A549 (cell line): ENCODE results near the gene SPRR1A. TPM values are rescaled to one million over a fixed set of nuclear protein-coding genes. Genes with fewer than 3 reads are reported as not detected.

Source experiments
- ATAC-seq, 2 experiments: fragments of 200-7000 bp in 1 of 2; fragments of >200 bp in 1 of 2; cut with Nextera tagmentation in 1 of 2; cut with Tn5 transposase in 1 of 2; 3 replicates each; pipeline versions ENCODE4 v1.8.0 to v1.9.1; 2018 to 2020; ENCODE audit warnings: mild to moderate bottlenecking in 1 of 2, moderate library complexity in 1 of 2
- CTCF ChIA-PET: fragments of 300-600 bp; sonication (Branson Sonifier 250); formaldehyde crosslinking; extraction: SDS; loops from one replicate; lab custom pipeline; 2021; ENCODE audit warnings: antibody characterized with exemption, inconsistent platforms; lab: Yijun Ruan, JAX
- POLR2A ChIA-PET: fragments of 350-600 bp; formaldehyde crosslinking; extraction: SDS; loops from one replicate; lab custom pipeline; 2021; ENCODE audit warnings: antibody characterized with exemption, inconsistent platforms; lab: Yijun Ruan, JAX
- DNase-seq, 2 experiments: peaks; one replicate each; pipeline versions ENCODE4 v3.0.0 to v3.0.0-alpha.2; 2011 to 2016; ENCODE audit warnings: low read depth in 1 of 2, low spot score in 1 of 2
- FAIRE-seq: peaks from 2 replicates; lab custom pipeline; 2011; peaks lifted over from hg19 to GRCh38; lab: Jason Lieb, UNC
- H3K27ac ChIP-seq, 2 experiments: fragments of >200 bp; sonication (Bioruptor Twin); formaldehyde crosslinking; 3 replicates each; pipeline ENCODE4 v1.5.1; 2016 to 2017
- H3K4me1 ChIP-seq: fragments of >200 bp; sonication (Bioruptor Twin); formaldehyde crosslinking; 3 replicates; pipeline ENCODE4 v1.6.1; 2016
- H3K4me2 ChIP-seq: fragments of >200 bp; sonication (Bioruptor Twin); formaldehyde crosslinking; 3 replicates; pipeline ENCODE4 v1.6.1; 2016
- H3K4me3 ChIP-seq: fragments of >200 bp; sonication (Bioruptor Twin); formaldehyde crosslinking; 3 replicates; pipeline ENCODE4 v1.5.1; 2016
- H3K9me3 ChIP-seq: fragments of >200 bp; sonication (Bioruptor Twin); formaldehyde crosslinking; 3 replicates; pipeline ENCODE4 v1.6.1; 2016
- BHLHE40 ChIP-seq: IDR thresholded peaks from 2 replicates; pipeline ENCODE4 v1.6.1; 2012; ENCODE audit warnings: low read depth, low read length, inconsistent platforms
- CHD4 ChIP-seq: fragments of 200-600 bp; sonication (generic); IDR thresholded peaks from 2 replicates; pipeline ENCODE4 v1.6.1; 2016; ENCODE audit warnings: antibody characterized with exemption, mild to moderate bottlenecking, borderline replicate concordance
- EHMT2 ChIP-seq: fragments of 200-600 bp; sonication (generic); IDR thresholded peaks from 2 replicates; pipeline ENCODE4 v1.6.1; 2016; ENCODE audit warnings: antibody characterized with exemption, low read depth, mild to moderate bottlenecking, moderate library complexity
- FOSB ChIP-seq: fragments of 250-450 bp; sonication (Bioruptor Pico); IDR thresholded peaks from 2 replicates; pipeline ENCODE4 v1.5.0; 2020; ENCODE audit warnings: mild to moderate bottlenecking, moderate library complexity
- FOSL2 ChIP-seq, 2 experiments: fragments of 450-650 bp in 1 of 2; fragments of >200 bp in 1 of 2; sonication (Bioruptor Twin) in 1 of 2; formaldehyde crosslinking; IDR thresholded peaks; 2 replicates each; pipeline versions ENCODE4 v1.5.0 to v1.6.1; 2016 to 2020; ENCODE audit warnings: mild to moderate bottlenecking in 1 of 2, moderate library complexity in 1 of 2
- HDAC2 ChIP-seq: fragments of 200-600 bp; sonication (generic); IDR thresholded peaks from 2 replicates; pipeline ENCODE4 v1.6.1; 2016
- HOXB13 ChIP-seq: fragments of 250-450 bp; sonication (Bioruptor Pico); IDR thresholded peaks from 2 replicates; pipeline ENCODE4 v1.5.0; 2020; ENCODE audit warnings: low read depth, mild to moderate bottlenecking, moderate library complexity
- HOXB5 ChIP-seq: fragments of 250-450 bp; sonication (Bioruptor Pico); IDR thresholded peaks from 2 replicates; pipeline ENCODE4 v1.5.0; 2020; ENCODE audit warnings: mild to moderate bottlenecking, moderate library complexity
- JUN ChIP-seq, 2 experiments: fragments of >200 bp; sonication (Bioruptor Twin); formaldehyde crosslinking; IDR thresholded peaks; 2 replicates in 1 of 2; 3 replicates in 1 of 2; pipeline ENCODE4 v1.6.1; 2016 to 2017
- JUNB ChIP-seq: fragments of >200 bp; sonication (Bioruptor Twin); formaldehyde crosslinking; IDR thresholded peaks from 2 replicates; pipeline ENCODE4 v1.6.1; 2016
- NFE2L2 ChIP-seq: fragments of 150-350 bp; conservative IDR thresholded peaks from 2 replicates; pipeline ENCODE4 v1.6.1; 2014; ENCODE audit warnings: low read length
- NR3C1 ChIP-seq: fragments of >200 bp; sonication (Bioruptor Twin); formaldehyde crosslinking; IDR thresholded peaks from 3 replicates; pipeline ENCODE4 v1.6.1; 2017
- RARB ChIP-seq: fragments of 250-450 bp; sonication (Bioruptor Pico); IDR thresholded peaks from 2 replicates; pipeline ENCODE4 v1.8.0; 2021; ENCODE audit warnings: mild to moderate bottlenecking, moderate library complexity
- RNF2 ChIP-seq: fragments of 200-600 bp; sonication (generic); IDR thresholded peaks from 2 replicates; pipeline ENCODE4 v1.6.1; 2016; ENCODE audit warnings: low read depth, mild to moderate bottlenecking, antibody characterized with exemption, moderate library complexity, borderline replicate concordance
- SREBF2 ChIP-seq: fragments of 450-650 bp; IDR thresholded peaks from 2 replicates; pipeline ENCODE4 v1.6.1; 2014; ENCODE audit warnings: mild to moderate bottlenecking, moderate library complexity
- TFCP2L1 ChIP-seq: fragments of 250-450 bp; sonication (Bioruptor Pico); IDR thresholded peaks from 2 replicates; pipeline ENCODE4 v1.5.0; 2021; ENCODE audit warnings: mild to moderate bottlenecking
- TP53 ChIP-seq: fragments of 250-450 bp; sonication (Bioruptor Pico); IDR thresholded peaks from 2 replicates; pipeline ENCODE4 v1.5.0; 2021; ENCODE audit warnings: mild to moderate bottlenecking, moderate library complexity
- ZSCAN20 ChIP-seq: fragments of 250-450 bp; sonication (Bioruptor Pico); IDR thresholded peaks from 2 replicates; pipeline ENCODE4 v1.8.0; 2022; ENCODE audit warnings: mild to moderate bottlenecking, moderate library complexity
- WGBS: methylation state at CpG from one replicate; pipeline ENCODE4 v1.1.6; 2017; ENCODE audit errors: missing lambda C conversion rate; 5-methylcytosine and 5-hydroxymethylcytosine counted together
- polyA plus RNA-seq, 4 experiments: library from polyadenylated mRNA; depleted of rRNA in 3 of 4; stranded (reverse); fragments of >200 nt; fragmentation: RNase III in 1 of 4; extraction: RNeasy Plus Mini Kit Qiagen cat#74134 plus additional on column Dnase treatment in 1 of 4; gene quantifications; 2 replicates in 3 of 4; 3 replicates in 1 of 4; pipeline ENCODE4 v1.2.3, GENCODE V29; 2011 to 2017
- TF ChIP-seq, protein P1 (sequence below): IDR thresholded peaks from 2 replicates; pipeline ENCODE4 v1.6.1; 2012; ENCODE audit warnings: low read depth, borderline replicate concordance
- TF ChIP-seq, protein P2 (sequence below): fragments of 450-650 bp; IDR thresholded peaks from 2 replicates; pipeline ENCODE4 v1.6.1; 2014; ENCODE audit warnings: antibody characterized with exemption
- TF ChIP-seq, protein P3 (sequence below): IDR thresholded peaks from 2 replicates; pipeline ENCODE4 v1.6.1; 2012
- TF ChIP-seq, protein P4 (sequence below): fragments of 150-350 bp; IDR thresholded peaks from 2 replicates; pipeline ENCODE4 v1.6.1; 2014; ENCODE audit warnings: low read depth, mild to moderate bottlenecking, low read length
- TF ChIP-seq, protein P5 (sequence below): fragments of 200-600 bp; sonication (generic); IDR thresholded peaks from 2 replicates; pipeline ENCODE4 v1.6.1; 2016; ENCODE audit warnings: antibody characterized with exemption, mild to moderate bottlenecking, moderate library complexity

Gene SPRR1A
- polyA plus RNA-seq, 2 of the 4 experiments (the other 2 are of a cell fraction) = not detected

DNA sequence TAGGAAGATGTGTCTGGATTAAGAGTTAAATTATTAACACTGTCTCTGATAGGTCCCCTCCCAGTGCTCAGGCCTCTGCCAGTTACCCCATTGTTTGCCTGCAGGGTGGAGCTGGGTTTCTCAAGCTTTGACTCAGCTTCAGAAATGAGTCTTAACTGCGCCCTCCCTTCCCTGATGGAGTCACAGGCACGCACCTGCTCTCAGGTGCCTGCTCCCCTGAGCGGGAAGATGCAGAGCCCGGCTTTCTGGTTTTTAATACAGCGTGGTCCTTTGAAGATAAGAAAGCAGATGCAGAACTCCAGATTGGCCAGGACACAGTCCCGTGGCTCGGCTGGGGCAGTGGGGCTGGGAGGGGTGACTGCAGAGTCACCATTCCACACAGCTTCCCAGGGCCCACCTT lies 16.7 kb upstream of the SPRR1A start (continued):
- TF ChIP-seq, protein P1, sequence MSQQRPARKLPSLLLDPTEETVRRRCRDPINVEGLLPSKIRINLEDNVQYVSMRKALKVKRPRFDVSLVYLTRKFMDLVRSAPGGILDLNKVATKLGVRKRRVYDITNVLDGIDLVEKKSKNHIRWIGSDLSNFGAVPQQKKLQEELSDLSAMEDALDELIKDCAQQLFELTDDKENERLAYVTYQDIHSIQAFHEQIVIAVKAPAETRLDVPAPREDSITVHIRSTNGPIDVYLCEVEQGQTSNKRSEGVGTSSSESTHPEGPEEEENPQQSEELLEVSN = no peak
- no peak for TF ChIP-seq CHD4

DNA sequence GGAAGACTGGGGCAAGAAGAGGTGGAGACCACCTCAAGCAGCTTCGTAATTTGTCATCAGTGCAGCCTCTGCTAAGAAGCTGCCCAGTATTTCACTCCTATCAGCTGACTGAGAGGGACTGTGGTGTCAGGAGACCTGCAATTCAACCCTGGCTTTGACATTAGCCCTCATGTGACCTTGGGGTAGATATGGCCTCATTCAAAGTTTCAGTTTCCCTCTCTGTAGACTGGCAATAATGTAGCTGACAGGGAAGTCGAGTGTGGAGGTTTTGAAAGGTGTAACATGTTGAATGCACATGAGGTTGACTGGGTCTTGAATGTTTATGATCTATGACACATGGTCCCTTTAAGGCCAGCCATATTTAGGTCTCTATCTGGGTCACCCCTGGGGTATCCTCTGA lies 15.6 kb upstream of the SPRR1A start:
- ATAC-seq = no peak
- 0% methylated on average over 2 of the region's 2 CpGs for WGBS

DNA sequence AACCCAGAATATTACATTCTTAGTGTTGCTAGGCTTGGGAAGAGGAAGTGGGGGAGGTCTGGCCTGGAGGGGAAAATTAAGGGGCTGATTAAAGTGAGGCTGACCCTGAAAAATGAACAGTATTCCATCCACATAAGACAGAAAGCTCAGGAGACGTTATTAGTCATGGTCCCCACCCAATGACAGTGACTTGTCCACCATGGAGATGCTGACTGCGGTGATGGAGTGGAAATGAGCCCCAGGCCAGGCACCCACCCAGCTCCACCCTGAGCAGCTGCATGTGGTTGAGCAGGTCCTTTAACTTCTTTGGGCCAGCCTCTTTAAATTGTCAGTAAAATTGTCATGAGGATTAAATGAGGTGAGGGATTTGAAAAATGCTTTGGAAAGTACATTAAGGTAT lies 14.8 kb upstream of the SPRR1A start:
- no peak overlapping the region for H3K4me2 ChIP-seq
- no peak for FAIRE-seq
- H3K4me3 ChIP-seq = no peak overlapping the region
- POLR2A ChIA-PET = no interaction called here
- H3K27ac ChIP-seq = no peak overlapping the region
- ATAC-seq = no peak
- no peaks in the 10 kb centered on the region for H3K9me3 ChIP-seq
- TF ChIP-seq, protein P2, sequence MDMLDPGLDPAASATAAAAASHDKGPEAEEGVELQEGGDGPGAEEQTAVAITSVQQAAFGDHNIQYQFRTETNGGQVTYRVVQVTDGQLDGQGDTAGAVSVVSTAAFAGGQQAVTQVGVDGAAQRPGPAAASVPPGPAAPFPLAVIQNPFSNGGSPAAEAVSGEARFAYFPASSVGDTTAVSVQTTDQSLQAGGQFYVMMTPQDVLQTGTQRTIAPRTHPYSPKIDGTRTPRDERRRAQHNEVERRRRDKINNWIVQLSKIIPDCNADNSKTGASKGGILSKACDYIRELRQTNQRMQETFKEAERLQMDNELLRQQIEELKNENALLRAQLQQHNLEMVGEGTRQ = no peak
- TF ChIP-seq FOSB (no peak), ZSCAN20 (CRISPR knock-in tag) (no peak), FOSL2 (IDR thresholded peaks at IDR 0.05) (no peak), FOSL2 (CRISPR knock-in tag; IDR thresholded peaks at IDR 0.05) (no peak), CHD4 (no peak), BHLHE40 (no peak), HDAC2 (no peak)
- TF ChIP-seq, protein P3, sequence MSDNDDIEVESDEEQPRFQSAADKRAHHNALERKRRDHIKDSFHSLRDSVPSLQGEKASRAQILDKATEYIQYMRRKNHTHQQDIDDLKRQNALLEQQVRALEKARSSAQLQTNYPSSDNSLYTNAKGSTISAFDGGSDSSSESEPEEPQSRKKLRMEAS = no peak
- CTCF ChIA-PET = interaction anchor here (0.9 kb wide), 1 partner anchor 43 kb away, joined by 3 read pairs; no protein-coding TSS in a partner anchor
- no peaks in the 10 kb centered on the region for H3K4me1 ChIP-seq
- 0% methylated on average over 2 of the region's 2 CpGs for WGBS
- no peak for DNase-seq

More for the DNA sequence above, 15.6 kb upstream of the SPRR1A start:
- CTCF ChIA-PET = interaction anchor here (0.8 kb wide), 1 partner anchor 254 kb away, joined by 3 read pairs; no protein-coding TSS in a partner anchor
- Histone ChIP-seq H3K9me3 (no peaks in the 10 kb centered on the region), H3K4me2 (no peak overlapping the region), H3K4me3 (no peak overlapping the region), H3K27ac (no peak overlapping the region), H3K4me1 (no peaks in the 10 kb centered on the region)
- POLR2A ChIA-PET = no interaction called here
- TF ChIP-seq HDAC2 (no peak), NR3C1 (no peak), TP53 (CRISPR knock-in tag) (no peak), HOXB13 (CRISPR knock-in tag) (no peak), JUN (IDR thresholded peaks at IDR 0.05) (no peak), RARB (CRISPR knock-in tag) (no peak)
- TF ChIP-seq, protein P2 = no peak
- TF ChIP-seq, protein P4, sequence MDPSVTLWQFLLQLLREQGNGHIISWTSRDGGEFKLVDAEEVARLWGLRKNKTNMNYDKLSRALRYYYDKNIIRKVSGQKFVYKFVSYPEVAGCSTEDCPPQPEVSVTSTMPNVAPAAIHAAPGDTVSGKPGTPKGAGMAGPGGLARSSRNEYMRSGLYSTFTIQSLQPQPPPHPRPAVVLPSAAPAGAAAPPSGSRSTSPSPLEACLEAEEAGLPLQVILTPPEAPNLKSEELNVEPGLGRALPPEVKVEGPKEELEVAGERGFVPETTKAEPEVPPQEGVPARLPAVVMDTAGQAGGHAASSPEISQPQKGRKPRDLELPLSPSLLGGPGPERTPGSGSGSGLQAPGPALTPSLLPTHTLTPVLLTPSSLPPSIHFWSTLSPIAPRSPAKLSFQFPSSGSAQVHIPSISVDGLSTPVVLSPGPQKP = no peak
- DNase-seq (no peak), FAIRE-seq (no peak)

DNA sequence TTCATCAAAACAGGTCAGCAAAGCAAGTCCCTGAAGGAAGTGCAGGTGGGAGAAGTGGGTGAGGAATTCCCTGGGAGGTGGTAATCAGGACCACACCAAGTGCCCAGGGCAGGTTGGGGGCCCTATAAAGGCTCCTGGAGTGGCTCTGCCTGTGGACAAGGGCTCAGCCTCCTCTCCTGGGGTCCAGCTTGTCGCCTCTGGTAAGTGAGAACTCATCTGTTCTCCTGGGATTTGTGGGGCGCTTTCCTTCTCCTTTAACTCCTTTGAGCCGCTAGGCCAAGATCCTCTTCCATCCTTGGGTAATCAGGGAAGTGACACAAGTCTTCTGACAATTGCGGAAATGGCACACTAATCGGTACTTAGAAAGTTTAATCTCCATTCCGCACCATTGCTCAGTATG lies 13.4 kb upstream of the SPRR1A start, which contains the start of gene SPRR4:
Gene SPRR4 (plus strand): TSS at position 154 of the 400 bp plus-strand sequence. CDS start 1,243 bp downstream, outside the sequence.
- DNase-seq = no peak
- ATAC-seq = no peak
- Histone ChIP-seq H3K27ac (no peak within 1 kb of the TSS), H3K4me3 (no peak within 1 kb of the TSS), H3K4me1 (no peaks in the 10 kb centered on the region), H3K9me3 (no peaks in the 10 kb centered on the region), H3K4me2 (no peak within 1 kb of the TSS)
- FAIRE-seq = no peak
- WGBS = 49% methylated on average over 6 of the region's 6 CpGs
- ChIA-PET CTCF (no interaction called here), POLR2A (no interaction called here)
- no peak for TF ChIP-seq JUNB
- TF ChIP-seq SREBF2 = no peak
- no peak for TF ChIP-seq NFE2L2
- TF ChIP-seq RNF2 = no peak
- TF ChIP-seq HOXB5 (CRISPR knock-in tag) = no peak
- no peak for TF ChIP-seq TFCP2L1 (CRISPR knock-in tag)
- TF ChIP-seq, protein P5, sequence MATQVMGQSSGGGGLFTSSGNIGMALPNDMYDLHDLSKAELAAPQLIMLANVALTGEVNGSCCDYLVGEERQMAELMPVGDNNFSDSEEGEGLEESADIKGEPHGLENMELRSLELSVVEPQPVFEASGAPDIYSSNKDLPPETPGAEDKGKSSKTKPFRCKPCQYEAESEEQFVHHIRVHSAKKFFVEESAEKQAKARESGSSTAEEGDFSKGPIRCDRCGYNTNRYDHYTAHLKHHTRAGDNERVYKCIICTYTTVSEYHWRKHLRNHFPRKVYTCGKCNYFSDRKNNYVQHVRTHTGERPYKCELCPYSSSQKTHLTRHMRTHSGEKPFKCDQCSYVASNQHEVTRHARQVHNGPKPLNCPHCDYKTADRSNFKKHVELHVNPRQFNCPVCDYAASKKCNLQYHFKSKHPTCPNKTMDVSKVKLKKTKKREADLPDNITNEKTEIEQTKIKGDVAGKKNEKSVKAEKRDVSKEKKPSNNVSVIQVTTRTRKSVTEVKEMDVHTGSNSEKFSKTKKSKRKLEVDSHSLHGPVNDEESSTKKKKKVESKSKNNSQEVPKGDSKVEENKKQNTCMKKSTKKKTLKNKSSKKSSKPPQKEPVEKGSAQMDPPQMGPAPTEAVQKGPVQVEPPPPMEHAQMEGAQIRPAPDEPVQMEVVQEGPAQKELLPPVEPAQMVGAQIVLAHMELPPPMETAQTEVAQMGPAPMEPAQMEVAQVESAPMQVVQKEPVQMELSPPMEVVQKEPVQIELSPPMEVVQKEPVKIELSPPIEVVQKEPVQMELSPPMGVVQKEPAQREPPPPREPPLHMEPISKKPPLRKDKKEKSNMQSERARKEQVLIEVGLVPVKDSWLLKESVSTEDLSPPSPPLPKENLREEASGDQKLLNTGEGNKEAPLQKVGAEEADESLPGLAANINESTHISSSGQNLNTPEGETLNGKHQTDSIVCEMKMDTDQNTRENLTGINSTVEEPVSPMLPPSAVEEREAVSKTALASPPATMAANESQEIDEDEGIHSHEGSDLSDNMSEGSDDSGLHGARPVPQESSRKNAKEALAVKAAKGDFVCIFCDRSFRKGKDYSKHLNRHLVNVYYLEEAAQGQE = no peak
- no peak for TF ChIP-seq BHLHE40
- TF ChIP-seq CHD4 = no peak
- no peak for TF ChIP-seq TP53 (CRISPR knock-in tag)
- no peak for TF ChIP-seq EHMT2
- TF ChIP-seq, protein P3 = no peak
- TF ChIP-seq, protein P1 = no peak
